Heart left ventricle (tissue), 16 donors: ENCODE measurements around the gene NLRP6. TPM values are rescaled to one million over a fixed set of nuclear protein-coding genes. Genes with fewer than 3 reads are reported as not detected.
"Not testable (repeated sequence)": the region's sequence is repeated elsewhere in the genome, so short reads cannot be mapped to it uniquely, and the experiment has no call there.

Source experiments
- ATAC-seq, 4 donors: fragments of 200-7000 bp; cut with Tn5 transposase; one replicate each; pipeline ENCODE4 v1.9.1; 2020 to 2022; ENCODE audit warnings: moderate library complexity in 4 of 4, mild to moderate bottlenecking in 3 of 4, moderate number of reproducible peaks in 1 of 4
- DNase-seq, 5 donors: peaks; one replicate each; pipeline ENCODE4 v3.0.0-alpha.2; 2020
- H3K27ac ChIP-seq, 12 donors: fragments of 200-600 bp; sonication (generic) in 4 of 12; one replicate each; pipeline versions ENCODE4 v1.5.0 to v1.8.0; 2016 to 2022; ENCODE audit warnings: mild to moderate bottlenecking in 2 of 12
- H3K27me3 ChIP-seq, 9 donors: fragments of 200-600 bp; sonication (generic) in 2 of 9; one replicate each; pipeline versions ENCODE4 v1.5.1 to v1.8.0; 2016 to 2022; ENCODE audit warnings: mild to moderate bottlenecking in 3 of 9
- H3K36me3 ChIP-seq, 9 donors: fragments of 200-600 bp; sonication (generic) in 2 of 9; one replicate each; pipeline versions ENCODE4 v1.5.0 to v1.8.0; 2018 to 2022; ENCODE audit warnings: mild to moderate bottlenecking in 2 of 9
- H3K4me1 ChIP-seq, 12 donors: fragments of 200-600 bp; sonication (generic) in 4 of 12; one replicate each; pipeline versions ENCODE4 v1.5.0 to v1.8.0; 2016 to 2022; ENCODE audit warnings: mild to moderate bottlenecking in 3 of 12
- H3K4me3 ChIP-seq, 12 donors: fragments of 200-600 bp; sonication (generic) in 4 of 12; one replicate each; pipeline versions ENCODE4 v1.5.0 to v1.8.0; 2017 to 2022; ENCODE audit warnings: mild to moderate bottlenecking in 9 of 12, moderate library complexity in 4 of 12
- H3K9me3 ChIP-seq, 12 donors: fragments of 200-600 bp; sonication (generic) in 4 of 12; one replicate each; pipeline versions ENCODE4 v1.5.0 to v1.8.0; 2016 to 2022; ENCODE audit warnings: mild to moderate bottlenecking in 1 of 12
- POLR2A ChIP-seq, 2 donors: fragments of 450-650 bp; IDR thresholded peaks; one replicate each; pipeline ENCODE4 v1.6.1; 2017; ENCODE audit warnings: antibody characterized with exemption in 2 of 2, mild to moderate bottlenecking in 2 of 2, moderate library complexity in 2 of 2
- WGBS, 4 donors: extraction: QIAGEN DNeasy Blood & Tissue Kit in 2 of 4; methylation state at CpG; one replicate each; pipeline versions ENCODE4 v1.1.5 to v1.1.7; 2013 to 2018; 5-methylcytosine and 5-hydroxymethylcytosine counted together
- intact Hi-C, 10 donors: fragments of 100-400 bp; cut with DNase I; formaldehyde crosslinking; loops; one replicate each; pipeline versions ENCODE4 v1.11.1 to v1.14.2; 2022
- polyA plus RNA-seq, 2 donors: library from polyadenylated mRNA; stranded (reverse); fragments of 200-250 nt; gene quantifications; one replicate each; pipeline ENCODE4 v1.2.3, GENCODE V29; 2013
- total RNA-seq, 9 donors: library from RNA; depleted of rRNA in 2 of 9; stranded (reverse); fragments of >200 nt in 2 of 9; fragmentation: NEBNext Ultra II Directional in 3 of 9; extraction: Animal tissue kit (Norgen Biotek cat#: 25700) in 3 of 9; gene quantifications; one replicate each; pipeline versions ENCODE4 v1.1.0 to v1.2.4, GENCODE V29; 2016 to 2023
- TF ChIP-seq, protein P1 (sequence below), 12 donors: fragments of 200-600 bp; sonication (generic) in 4 of 12; IDR thresholded peaks; one replicate each; pipeline versions ENCODE4 v1.5.0 to v1.8.0; 2018 to 2022; ENCODE audit warnings: antibody characterized with exemption in 12 of 12, mild to moderate bottlenecking in 5 of 12
- donor health status: ischemic (EF 13 %, LVEDD 7.1; RV severe dilation, severe dysfunction).
- donor health status: healthy with polysubstance abuse.
- donor health status: DM: no; HTN: yes; CAD: no.
- donor health status: DM: no; HTN: no; CAD: no.
- donor health status: ischemic (EF 25% LVEDD 6.9; RV normal size, moderate dysfunction).
- donor health status: ischemic (EF 25% LVEDD 5.7; RV mildly dilated, moderate dysfunction).
- donor health status: healthy.
- donor health status: DM: yes; HTN: yes; CAD: no.
- donor health status: ischemic (EF 35%, LVEDD 5.7; RV mildly dilated, moderate dysfunction).
- donor health status: nonischemic (EF 11% LVEDD 7.7; RV severe dilation, severe dysfunction).
- donor health status: DM: yes; HTN: yes; CAD: no.
- donor health status: PGD.
- donor health status: ischemic (EF 29% LVEDD 5.4; RV normal size, mild dysfunction).
- donor health status: nonischemic (EF 23%, LVEDD 6.1; RV moderate dilation, normal function).

The NLRP6 gene
- total and polyA plus RNA-seq, 11 donors: 0.09 to 0.20 (median 0.14) TPM; not detected in 6

DNA sequence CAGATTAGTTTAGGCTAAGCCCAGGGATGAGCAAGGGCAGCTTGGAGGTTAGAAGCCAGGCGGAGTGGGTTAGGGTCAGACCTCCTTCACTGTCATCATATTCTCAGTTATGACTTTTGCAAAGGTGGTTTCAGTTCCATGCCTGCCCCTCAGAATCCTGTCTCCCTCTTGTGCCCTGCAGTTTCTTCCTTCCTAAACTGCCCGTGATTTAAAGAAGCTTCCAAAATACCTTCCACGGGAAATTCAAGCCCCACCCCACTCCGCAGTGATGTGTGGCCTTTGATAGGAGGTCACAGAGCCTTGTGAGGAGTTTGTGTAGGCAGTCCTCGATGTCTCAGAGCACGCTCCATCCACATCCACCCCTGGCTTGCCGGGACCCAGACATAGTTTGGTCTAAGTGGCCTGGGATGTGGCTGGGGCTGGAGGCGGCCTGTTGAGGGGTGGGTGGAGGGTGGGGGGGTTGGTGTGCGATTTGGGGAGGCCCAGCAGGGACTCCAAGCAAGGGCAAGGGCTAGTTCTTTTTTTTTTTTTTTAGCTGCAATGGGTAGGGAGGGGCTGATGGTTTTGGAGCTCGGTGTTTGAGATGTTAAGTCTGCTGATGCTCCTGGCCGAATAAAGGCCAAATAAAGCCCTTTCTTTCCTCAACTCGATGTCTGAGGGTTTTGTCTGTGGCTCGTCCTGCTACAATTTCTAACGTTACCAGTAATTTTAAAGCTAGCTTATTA is 34.0 kb downstream of the NLRP6 start:
- peaks cover 0 to 22% (median 7%) of the 10 kb centered on the region in 9 donors for H3K27me3 ChIP-seq
- H3K36me3 ChIP-seq: peaks cover 0 to 30% (median 0%) of the 10 kb centered on the region in 9 donors
- DNase-seq (no peak), ATAC-seq (no peak)
- H3K9me3 ChIP-seq: no peaks in the 10 kb centered on the region
- intact Hi-C loops: loop anchor here in 5 of 10 donors (2.0 to 5.0 kb wide), 4 partner anchors 40 to 103 kb away; no protein-coding TSS in a partner anchor
- H3K27ac ChIP-seq: peak overlapping the region; percentile 85 to 98 (median 92)
- H3K4me1 ChIP-seq: peaks cover 4 to 53% (median 25%) of the 10 kb centered on the region in 12 donors
- TF ChIP-seq, protein P1, sequence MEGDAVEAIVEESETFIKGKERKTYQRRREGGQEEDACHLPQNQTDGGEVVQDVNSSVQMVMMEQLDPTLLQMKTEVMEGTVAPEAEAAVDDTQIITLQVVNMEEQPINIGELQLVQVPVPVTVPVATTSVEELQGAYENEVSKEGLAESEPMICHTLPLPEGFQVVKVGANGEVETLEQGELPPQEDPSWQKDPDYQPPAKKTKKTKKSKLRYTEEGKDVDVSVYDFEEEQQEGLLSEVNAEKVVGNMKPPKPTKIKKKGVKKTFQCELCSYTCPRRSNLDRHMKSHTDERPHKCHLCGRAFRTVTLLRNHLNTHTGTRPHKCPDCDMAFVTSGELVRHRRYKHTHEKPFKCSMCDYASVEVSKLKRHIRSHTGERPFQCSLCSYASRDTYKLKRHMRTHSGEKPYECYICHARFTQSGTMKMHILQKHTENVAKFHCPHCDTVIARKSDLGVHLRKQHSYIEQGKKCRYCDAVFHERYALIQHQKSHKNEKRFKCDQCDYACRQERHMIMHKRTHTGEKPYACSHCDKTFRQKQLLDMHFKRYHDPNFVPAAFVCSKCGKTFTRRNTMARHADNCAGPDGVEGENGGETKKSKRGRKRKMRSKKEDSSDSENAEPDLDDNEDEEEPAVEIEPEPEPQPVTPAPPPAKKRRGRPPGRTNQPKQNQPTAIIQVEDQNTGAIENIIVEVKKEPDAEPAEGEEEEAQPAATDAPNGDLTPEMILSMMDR (IDR thresholded peaks at IDR 0.05): no peak
- peak in 1 of 2 donors; percentile 57 for TF ChIP-seq POLR2A (IDR thresholded peaks at IDR 0.05)
- WGBS, 4 donors: 45 to 57% (median 50%) methylated on average over 14 of the region's 14 CpGs
- peak overlapping the region; percentile 3 to 81 (median 44) for H3K4me3 ChIP-seq

DNA sequence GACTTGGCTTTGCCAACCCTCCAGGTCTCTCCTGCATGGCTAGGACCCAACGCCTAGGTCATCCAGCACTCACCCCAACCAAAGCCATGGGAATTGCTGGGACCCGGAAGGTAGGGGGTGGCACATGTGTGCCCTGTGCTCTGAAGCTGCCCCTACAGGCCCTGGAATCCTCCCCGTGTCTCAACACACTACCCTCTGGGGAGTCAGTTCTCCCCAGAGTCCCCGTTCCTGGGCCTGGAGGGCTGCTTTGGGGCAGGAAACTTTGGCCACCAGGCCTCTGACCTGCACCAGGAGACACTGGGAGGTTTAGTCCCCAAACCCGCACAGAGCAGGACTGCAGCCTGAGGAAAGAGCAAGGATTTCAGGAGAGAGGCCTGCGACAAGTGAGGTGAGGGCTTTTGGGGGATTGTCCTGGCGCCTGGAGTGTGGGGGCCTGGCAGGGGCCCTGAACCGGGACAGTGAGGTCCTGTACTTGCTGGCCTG is 35.1 kb downstream of the NLRP6 start:
- intact Hi-C loops: loop anchor here in 5 of 10 donors (2.0 to 5.0 kb wide), 4 partner anchors 39 to 105 kb away; no protein-coding TSS in a partner anchor
- ATAC-seq (no peak), DNase-seq (peak in 1 of 5 donors; percentile 42)
- Histone ChIP-seq H3K27ac (peak overlapping the region; percentile 85 to 98 (median 92)), H3K36me3 (peaks cover 0 to 30% (median 0%) of the 10 kb centered on the region in 9 donors), H3K4me3 (peak overlapping the region in 11 of 12 donors; percentile 56 to 89 (median 72)), H3K9me3 (no peaks in the 10 kb centered on the region), H3K4me1 (peaks cover 4 to 55% (median 25%) of the 10 kb centered on the region in 12 donors), H3K27me3 (peaks cover 0 to 22% (median 7%) of the 10 kb centered on the region in 9 donors)
- TF ChIP-seq POLR2A (IDR thresholded peaks at IDR 0.05): no peak
- TF ChIP-seq, protein P1 (IDR thresholded peaks at IDR 0.05): no peak
- 56 to 61% (median 57%) methylated on average over 7 to 8 of the region's 8 CpGs for WGBS, 4 donors

DNA sequence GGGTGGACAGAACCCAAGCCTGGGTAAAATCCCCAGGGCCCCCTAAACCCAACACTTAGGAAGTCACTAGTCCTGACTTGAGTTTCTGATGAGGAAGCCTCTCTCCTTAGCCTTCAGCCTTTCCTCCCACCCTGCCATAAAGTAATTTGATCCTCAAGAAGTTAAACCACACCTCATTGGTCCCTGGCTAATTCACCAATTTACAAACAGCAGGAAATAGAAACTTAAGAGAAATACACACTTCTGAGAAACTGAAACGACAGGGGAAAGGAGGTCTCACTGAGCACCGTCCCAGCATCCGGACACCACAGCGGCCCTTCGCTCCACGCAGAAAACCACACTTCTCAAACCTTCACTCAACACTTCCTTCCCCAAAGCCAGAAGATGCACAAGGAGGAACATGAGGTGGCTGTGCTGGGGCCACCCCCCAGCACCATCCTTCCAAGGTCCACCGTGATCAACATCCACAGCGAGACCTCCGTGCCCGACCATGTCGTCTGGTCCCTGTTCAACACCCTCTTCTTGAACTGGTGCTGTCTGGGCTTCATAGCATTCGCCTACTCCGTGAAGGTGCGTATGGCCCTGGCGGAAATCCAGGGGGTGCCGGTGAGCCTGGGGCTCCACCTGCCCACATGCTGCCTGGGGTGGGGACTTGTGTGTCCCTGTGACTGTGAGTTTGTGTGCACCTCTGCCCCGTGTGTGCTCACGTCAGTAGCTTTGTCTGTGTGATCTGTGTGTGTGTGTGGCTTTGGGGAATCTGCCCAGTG is 35.8 kb downstream of the NLRP6 start, which contains the start of gene IFITM1:
Gene IFITM1, plus strand, starts transcription at position 254 of the 767 bp plus-strand sequence. Its CDS starts 131 bp downstream, at position 385.
- Histone ChIP-seq H3K9me3 (no peaks in the 10 kb centered on the region), H3K27ac (peak within 1 kb of the TSS; percentile 85 to 98 (median 92)), H3K4me3 (peak within 1 kb of the TSS; percentile 28 to 89 (median 72)), H3K36me3 (peaks cover 0 to 30% (median 0%) of the 10 kb centered on the region in 9 donors), H3K4me1 (peaks cover 4 to 54% (median 25%) of the 10 kb centered on the region in 12 donors), H3K27me3 (peaks cover 0 to 22% (median 7%) of the 10 kb centered on the region in 9 donors)
- TF ChIP-seq, protein P1 (IDR thresholded peaks at IDR 0.05): no peak
- TF ChIP-seq POLR2A (IDR thresholded peaks at IDR 0.05): peak in 1 of 2 donors; percentile 80
- WGBS, 4 donors: 25 to 32% (median 29%) methylated on average over 18 of the region's 18 CpGs
- intact Hi-C loops: loop anchor here in 5 of 10 donors (2.0 to 5.0 kb wide), 4 partner anchors 38 to 105 kb away; no protein-coding TSS in a partner anchor
- ATAC-seq: peak; percentile 18 to 59 (median 34)
- DNase-seq: peak in 3 of 5 donors; percentile 60 to 68 (median 65)

DNA sequence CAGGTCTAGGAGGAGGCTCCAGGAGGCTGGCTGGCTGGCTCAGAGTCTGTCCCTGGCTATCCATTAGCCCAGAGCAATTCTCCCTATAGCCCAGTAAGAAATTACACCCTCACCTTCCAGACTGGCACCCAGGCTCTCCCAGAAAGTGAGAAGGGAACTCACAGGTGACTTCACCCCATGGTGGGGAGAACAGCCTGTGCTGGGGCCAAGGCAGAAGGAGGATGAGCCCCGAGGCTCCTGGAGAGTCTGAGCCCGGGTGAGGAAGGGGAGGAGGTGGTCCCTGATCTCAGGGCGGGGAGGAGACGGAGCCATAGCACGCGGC is 36.3 kb downstream of the NLRP6 start:
- H3K36me3 ChIP-seq: peaks cover 0 to 24% (median 0%) of the 10 kb centered on the region in 9 donors
- H3K9me3 ChIP-seq, ATAC-seq: not testable (repeated sequence)
- H3K27ac ChIP-seq: peak overlapping the region; percentile 85 to 98 (median 92)
- WGBS, 4 donors: 22 to 52% (median 36%) methylated on average over 6 of the region's 6 CpGs
- H3K4me1 ChIP-seq: peaks cover 4 to 49% (median 23%) of the 10 kb centered on the region in 12 donors
- H3K27me3 ChIP-seq: peaks cover 0 to 22% (median 7%) of the 10 kb centered on the region in 9 donors
- peak overlapping the region; percentile 28 to 89 (median 72) for H3K4me3 ChIP-seq
- DNase-seq: peak in 1 of 5 donors; percentile 10
- intact Hi-C loops: loop anchor here in 2 of 10 donors (5.0 kb wide), 2 partner anchors 38 to 43 kb away; no protein-coding TSS in a partner anchor
